GM23338 (cell line): Measurements from ENCODE around the gene SUN5. TPM values are rescaled to one million over a fixed set of nuclear protein-coding genes. Genes with fewer than 3 reads are reported as not detected.

Source experiments
- ATAC-seq: fragments of 200-7000 bp; cut with Tn5 transposase; 3 replicates; pipeline ENCODE4 v1.9.1; 2020
- DNase-seq: peaks from one replicate; pipeline ENCODE4 v3.0.0-alpha.2; 2015; ENCODE audit warnings: low spot score
- H2AFZ ChIP-seq: fragments of 200-600 bp; sonication (generic); 2 replicates; pipeline ENCODE4 v1.8.0; 2016; ENCODE audit warnings: antibody characterized with exemption, mild to moderate bottlenecking, moderate library complexity
- H3F3A ChIP-seq: fragments of 200-600 bp; sonication (generic); replicated peaks from 2 replicates; pipeline ENCODE4 v1.8.0; 2017; ENCODE audit warnings: antibody characterized with exemption, mixed run types, low read depth
- H3K27ac ChIP-seq: fragments of 200-600 bp; sonication (generic); 2 replicates; pipeline ENCODE4 v1.6.1; 2016; ENCODE audit warnings: low read depth
- H3K27me3 ChIP-seq: fragments of 200-600 bp; sonication (generic); 2 replicates; pipeline ENCODE4 v1.8.0; 2016; ENCODE audit warnings: mild to moderate bottlenecking, mixed run types, moderate library complexity; ENCODE audit not compliant: insufficient read depth
- H3K36me3 ChIP-seq: fragments of 200-600 bp; sonication (generic); 2 replicates; pipeline ENCODE4 v1.8.0; 2016; ENCODE audit warnings: mild to moderate bottlenecking; ENCODE audit not compliant: insufficient read depth
- H3K4me1 ChIP-seq: fragments of 200-600 bp; sonication (generic); 2 replicates; pipeline ENCODE4 v1.8.0; 2016; ENCODE audit warnings: mild to moderate bottlenecking, moderate library complexity; ENCODE audit not compliant: insufficient read depth
- H3K4me2 ChIP-seq: fragments of 200-600 bp; sonication (generic); 2 replicates; pipeline ENCODE4 v1.7.1; 2017; ENCODE audit warnings: mixed run types
- H3K4me3 ChIP-seq: fragments of 200-600 bp; sonication (generic); 2 replicates; pipeline ENCODE4 v1.6.1; 2016; ENCODE audit warnings: mixed run types
- H3K79me2 ChIP-seq: fragments of 200-600 bp; sonication (generic); replicated peaks from 2 replicates; pipeline ENCODE4 v1.8.0; 2017; ENCODE audit warnings: mild to moderate bottlenecking; ENCODE audit not compliant: insufficient read depth
- H3K9me2 ChIP-seq: fragments of 200-600 bp; sonication (generic); 2 replicates; pipeline ENCODE4 v1.8.0; 2017; ENCODE audit not compliant: insufficient read depth
- H4K20me1 ChIP-seq: fragments of 200-600 bp; sonication (generic); replicated peaks from 2 replicates; pipeline ENCODE4 v1.8.0; 2017; ENCODE audit warnings: mild to moderate bottlenecking; ENCODE audit not compliant: insufficient read depth
- H3K27ac Mint-ChIP-seq: 2 replicates; pipeline ENCODE4 v1.8.0; 2020; ENCODE audit warnings: inconsistent platforms, mild to moderate bottlenecking, moderate library complexity, mixed read lengths
- H3K27me3 Mint-ChIP-seq: 3 replicates; pipeline ENCODE4 v1.8.0; 2022; ENCODE audit warnings: low read depth, mild to moderate bottlenecking, moderate library complexity, mixed read lengths, inconsistent platforms; ENCODE audit not compliant: insufficient read depth, poor library complexity
- H3K36me3 Mint-ChIP-seq: 3 replicates; pipeline ENCODE4 v1.8.0; 2021; ENCODE audit warnings: low read depth, mild to moderate bottlenecking, inconsistent platforms, moderate library complexity, mixed read lengths
- H3K4me1 Mint-ChIP-seq: 3 replicates; pipeline ENCODE4 v1.8.0; 2020; ENCODE audit warnings: mild to moderate bottlenecking, inconsistent platforms, mixed read lengths
- H3K4me3 Mint-ChIP-seq: 3 replicates; pipeline ENCODE4 v1.8.0; 2021; ENCODE audit warnings: moderate library complexity, mild to moderate bottlenecking, inconsistent platforms, mixed read lengths
- H3K9me3 Mint-ChIP-seq: 3 replicates; pipeline ENCODE4 v1.8.0; 2020; ENCODE audit warnings: moderate library complexity, mild to moderate bottlenecking, inconsistent platforms, mixed read lengths
- CREB1 ChIP-seq: fragments of 250-450 bp; sonication (Bioruptor Pico); IDR thresholded peaks from 2 replicates; pipeline ENCODE4 v1.5.0; 2020; ENCODE audit warnings: low read depth, mild to moderate bottlenecking, moderate library complexity
- CTCF ChIP-seq, 2 experiments: fragments of 200-600 bp in 1 of 2; sonication (generic) in 1 of 2; conservative IDR thresholded peaks; 2 replicates each; pipeline versions ENCODE4 v1.5.1 to v1.6.1; 2016 to 2017; ENCODE audit warnings: antibody characterized with exemption in 2 of 2, low read depth in 2 of 2, mild to moderate bottlenecking in 2 of 2, moderate library complexity in 1 of 2
- EZH2 ChIP-seq: fragments of 200-600 bp; sonication (generic); IDR thresholded peaks from one replicate; pipeline ENCODE4 v1.8.0; 2017; ENCODE audit warnings: antibody characterized with exemption, mild to moderate bottlenecking, low read depth; ENCODE audit not compliant: unreplicated experiment
- EZH2phosphoT487 ChIP-seq: fragments of 200-600 bp; sonication (generic); IDR thresholded peaks from one replicate; pipeline ENCODE4 v1.8.1; 2018; ENCODE audit warnings: antibody characterized with exemption; ENCODE audit not compliant: unreplicated experiment
- JUNB ChIP-seq: IDR thresholded peaks from one replicate; pipeline ENCODE4 v1.6.1; 2016; ENCODE audit warnings: antibody characterized with exemption; ENCODE audit not compliant: unreplicated experiment
- NANOG ChIP-seq: IDR thresholded peaks from 2 replicates; pipeline ENCODE4 v1.6.1; 2016; ENCODE audit warnings: antibody characterized with exemption, borderline replicate concordance
- REST ChIP-seq: IDR thresholded peaks from one replicate; pipeline ENCODE4 v1.6.1; 2018; ENCODE audit warnings: antibody characterized with exemption; ENCODE audit not compliant: unreplicated experiment
- STAT1 ChIP-seq: IDR thresholded peaks from one replicate; pipeline ENCODE4 v1.6.1; 2016; ENCODE audit warnings: antibody characterized with exemption; ENCODE audit not compliant: unreplicated experiment
- ZNF114 ChIP-seq: fragments of 250-450 bp; sonication (Bioruptor Pico); IDR thresholded peaks from 2 replicates; pipeline ENCODE4 v1.5.0; 2020; ENCODE audit warnings: mild to moderate bottlenecking, moderate library complexity
- ZNF331 ChIP-seq: fragments of 250-450 bp; sonication (Bioruptor Pico); IDR thresholded peaks from 2 replicates; pipeline ENCODE4 v1.5.0; 2020; ENCODE audit warnings: low read depth, mild to moderate bottlenecking, moderate library complexity
- ZNF462 ChIP-seq: fragments of 250-450 bp; sonication (Bioruptor Pico); IDR thresholded peaks from 2 replicates; pipeline ENCODE4 v1.5.0; 2020; ENCODE audit warnings: mild to moderate bottlenecking, moderate library complexity
- polyA plus RNA-seq: library from polyadenylated mRNA; unstranded; fragments of >200 nt; fragmentation: Nextera tagmentation; extraction: Ambion mirVana; gene quantifications from 2 replicates; pipeline ENCODE4 v1.2.1, GENCODE V29; 2016
- total RNA-seq: library from RNA; depleted of rRNA; stranded (reverse); fragments of >200 nt; shearing (Covaris generic); gene quantifications from 2 replicates; pipeline ENCODE4 v1.2.3, GENCODE V29; 2014

SUN5 gene
- total and polyA plus RNA-seq, 2 experiments from 2014 or later = not detected

GRCh38 chr20:32991383-32991782 is 12.8 kb downstream of the SUN5 start:
- Histone ChIP-seq H4K20me1 (0 out of 2 replicates have a peak, but pooled peaks cover 2% of the 10 kb centered on the region), H3K36me3 (no peaks in the 10 kb centered on the region), H3K4me1 (no peaks in the 10 kb centered on the region), H3F3A (no peaks in the 10 kb centered on the region), H3K4me3 (no peak overlapping the region), H3K79me2 (no peaks in the 10 kb centered on the region), H3K27me3 (no peaks in the 10 kb centered on the region), H3K4me2 (no peak overlapping the region), H2AFZ (no peak overlapping the region), H3K27ac (no peak overlapping the region), H3K9me2 (no peaks in the 10 kb centered on the region)
- no peak for DNase-seq
- Mint-ChIP-seq H3K27ac (no peak overlapping the region), H3K36me3 (no peaks in the 10 kb centered on the region), H3K4me1 (no peaks in the 10 kb centered on the region), H3K9me3 (no peaks in the 10 kb centered on the region; the same call in 2 of the 3 replicates), H3K4me3 (no peak overlapping the region), H3K27me3 (peaks cover 5% of the 10 kb centered on the region)
- TF ChIP-seq ZNF331 (CRISPR knock-in tag) (no peak), ZNF114 (CRISPR knock-in tag) (no peak)
- ATAC-seq = no peak

GRCh38 chr20:32990426-32990825 is 13.8 kb downstream of the SUN5 start:
- Mint-ChIP-seq H3K4me1 (no peaks in the 10 kb centered on the region; the same call in 2 of the 3 replicates), H3K4me3 (no peak overlapping the region), H3K9me3 (no peaks in the 10 kb centered on the region; the same call in 2 of the 3 replicates), H3K27me3 (peaks cover 5% of the 10 kb centered on the region), H3K27ac (no peak overlapping the region), H3K36me3 (no peaks in the 10 kb centered on the region)
- H2AFZ ChIP-seq = no peak overlapping the region
- no peaks in the 10 kb centered on the region for H3K79me2 ChIP-seq
- H3K27ac ChIP-seq = no peak overlapping the region
- H3K9me2 ChIP-seq = no peaks in the 10 kb centered on the region
- H3K4me1 ChIP-seq = no peaks in the 10 kb centered on the region
- H3F3A ChIP-seq = no peaks in the 10 kb centered on the region
- ATAC-seq = no peak
- no peak for DNase-seq
- no peaks in the 10 kb centered on the region for H3K36me3 ChIP-seq
- H3K4me3 ChIP-seq = no peak overlapping the region
- H3K4me2 ChIP-seq = no peak overlapping the region
- H4K20me1 ChIP-seq = 0 out of 2 replicates have a peak, but pooled peaks cover 2% of the 10 kb centered on the region
- no peaks in the 10 kb centered on the region for H3K27me3 ChIP-seq
- TF ChIP-seq CREB1 (CRISPR knock-in tag) (no peak), EZH2 (no peak), NANOG (no peak), STAT1 (no peak), ZNF331 (CRISPR knock-in tag) (no peak), ZNF114 (CRISPR knock-in tag) (no peak), REST (no peak), JUNB (no peak), CTCF (conservative IDR thresholded peaks at IDR 0.05; ENCODE audit: low read depth in 2 of 2) (no peak), ZNF462 (CRISPR knock-in tag) (no peak), EZH2phosphoT487 (no peak)
